ENCODE measurements around the gene EXOC2.

DNA sequence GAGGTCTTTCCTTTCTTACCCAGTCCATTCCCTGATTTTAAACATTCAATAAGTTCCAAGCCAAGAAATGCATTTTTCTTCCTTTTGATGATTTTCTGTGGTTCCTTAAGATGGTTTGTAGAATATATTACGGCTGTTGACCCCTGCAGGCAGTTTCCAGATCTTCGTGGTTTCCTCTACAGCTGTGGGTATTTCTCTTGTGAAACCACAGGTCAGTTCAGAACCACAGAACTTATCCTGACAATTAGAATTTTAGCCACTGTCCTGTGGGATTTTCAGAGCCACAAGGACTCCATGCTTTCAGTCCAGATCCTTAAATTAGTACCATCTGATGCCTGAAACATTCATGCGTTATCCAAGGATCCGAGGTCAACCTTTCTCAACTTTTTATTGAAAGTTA is 29.7 kb upstream of the EXOC2 start:
- TF ChIP-seq EP300 (IDR thresholded peaks at IDR 0.05) (no peak), CTCF (IDR thresholded peaks at IDR 0.05) (no peak), POLR2AphosphoS5 (IDR thresholded peaks at IDR 0.05) (no peak)

Data from esophagus muscularis mucosa (tissue), 4 donors.